Trophoblast cell (in vitro differentiated cells and primary cell): Measurements from ENCODE around the gene JMJD1C.

Experiments
- DNase-seq, 2 donors: peaks; one replicate each; pipeline ENCODE4 v3.0.0-alpha.2; 2016
- H2AFZ ChIP-seq: 2 replicates; pipeline ENCODE4 v1.6.1; 2013; ENCODE audit warnings: low read length, moderate library complexity, mild to moderate bottlenecking; ENCODE audit not compliant: insufficient read depth, poor library complexity
- H2AK5ac ChIP-seq: 2 replicates; pipeline ENCODE4 v1.6.1; 2013; ENCODE audit warnings: mild to moderate bottlenecking, low read length
- H2BK120ac ChIP-seq: 2 replicates; pipeline ENCODE4 v1.6.1; 2013; ENCODE audit warnings: low read length, mild to moderate bottlenecking, moderate library complexity; ENCODE audit not compliant: insufficient read depth, poor library complexity
- H2BK12ac ChIP-seq: 2 replicates; pipeline ENCODE4 v1.6.1; 2013; ENCODE audit warnings: mild to moderate bottlenecking, low read length, moderate library complexity
- H2BK5ac ChIP-seq: 2 replicates; pipeline ENCODE4 v1.6.1; 2013; ENCODE audit warnings: low read length, low read depth, moderate library complexity, mild to moderate bottlenecking; ENCODE audit not compliant: poor library complexity
- H3K14ac ChIP-seq: 2 replicates; pipeline ENCODE4 v1.6.1; 2013; ENCODE audit warnings: mild to moderate bottlenecking, low read length
- H3K18ac ChIP-seq: 2 replicates; pipeline ENCODE4 v1.6.1; 2013; ENCODE audit warnings: mild to moderate bottlenecking, low read length
- H3K23ac ChIP-seq: 2 replicates; pipeline ENCODE4 v1.6.1; 2013; ENCODE audit warnings: low read length
- H3K27ac ChIP-seq: 2 replicates; pipeline ENCODE4 v1.5.1; 2013; ENCODE audit warnings: low read depth, mild to moderate bottlenecking, inconsistent platforms, low read length, moderate library complexity
- H3K27me3 ChIP-seq: 2 replicates; pipeline ENCODE4 v1.6.1; 2013; ENCODE audit warnings: inconsistent platforms, mild to moderate bottlenecking, low read length, moderate library complexity; ENCODE audit not compliant: insufficient read depth
- H3K36me3 ChIP-seq, 2 experiments: 1 replicate in 1 of 2; 2 replicates in 1 of 2; pipeline ENCODE4 v1.6.1; 2013; ENCODE audit warnings: low read length in 2 of 2, mild to moderate bottlenecking in 2 of 2, moderate library complexity in 1 of 2; ENCODE audit not compliant: insufficient read depth in 2 of 2, control insufficient read depth in 1 of 2
- H3K4ac ChIP-seq: 2 replicates; pipeline ENCODE4 v1.6.1; 2013; ENCODE audit warnings: low read depth, mild to moderate bottlenecking, low read length, moderate library complexity
- H3K4me1 ChIP-seq, 2 experiments: 1 replicate in 1 of 2; 2 replicates in 1 of 2; pipeline ENCODE4 v1.6.1; 2013; ENCODE audit warnings: low read length in 2 of 2, mild to moderate bottlenecking in 2 of 2, moderate library complexity in 1 of 2; ENCODE audit not compliant: insufficient read depth in 2 of 2, control insufficient read depth in 1 of 2
- H3K4me2 ChIP-seq: 2 replicates; pipeline ENCODE4 v1.6.1; 2013; ENCODE audit warnings: inconsistent platforms, mild to moderate bottlenecking, low read length, moderate library complexity
- H3K4me3 ChIP-seq: 2 replicates; pipeline ENCODE4 v1.5.1; 2013; ENCODE audit warnings: mild to moderate bottlenecking, low read depth, low read length, inconsistent platforms
- H3K79me1 ChIP-seq: one replicate; pipeline ENCODE4 v1.6.1; 2013; ENCODE audit warnings: low read length
- H3K79me2 ChIP-seq: 2 replicates; pipeline ENCODE4 v1.6.1; 2013; ENCODE audit warnings: low read length, mild to moderate bottlenecking; ENCODE audit not compliant: control insufficient read depth, insufficient read depth, poor library complexity
- H3K9ac ChIP-seq: 2 replicates; pipeline ENCODE4 v1.6.1; 2013; ENCODE audit warnings: mild to moderate bottlenecking, low read length
- H3K9me3 ChIP-seq: 2 replicates; pipeline ENCODE4 v1.6.1; 2013; ENCODE audit warnings: low read depth, mild to moderate bottlenecking, control low read depth, inconsistent platforms, low read length; ENCODE audit not compliant: insufficient read depth
- H4K12ac ChIP-seq: 2 replicates; pipeline ENCODE4 v1.6.1; 2013; ENCODE audit warnings: low read depth, mild to moderate bottlenecking, low read length, moderate library complexity
- H4K8ac ChIP-seq: 2 replicates; pipeline ENCODE4 v1.6.1; 2013; ENCODE audit warnings: low read depth, mild to moderate bottlenecking, low read length, moderate library complexity
- H4K91ac ChIP-seq: one replicate; pipeline ENCODE4 v1.6.1; 2013; ENCODE audit warnings: low read depth, mild to moderate bottlenecking, low read length, moderate library complexity
- WGBS: extraction: QIAGEN DNeasy Blood & Tissue Kit; methylation state at CpG from one replicate; pipeline ENCODE4 v1.1.7; 2013; ENCODE audit warnings: missing lambda C conversion rate; ENCODE audit not compliant: insufficient read length, insufficient coverage; ENCODE audit errors: extremely low coverage; 5-methylcytosine and 5-hydroxymethylcytosine counted together

Gene JMJD1C

GRCh38 chr10:63229161-63229560 is 236.6 kb downstream of the JMJD1C start:
- Histone ChIP-seq H3K4me1 (no peaks in the 10 kb centered on the region), H3K4ac (no peak overlapping the region), H3K23ac (no peak overlapping the region), H2BK120ac (no peak overlapping the region), H2BK12ac (no peak overlapping the region), H3K27ac (no peak overlapping the region), H3K4me3 (no peak overlapping the region), H2BK5ac (no peak overlapping the region), H3K79me2 (no peaks in the 10 kb centered on the region), H3K14ac (no peak overlapping the region), H4K8ac (no peak overlapping the region), H3K4me2 (no peak overlapping the region), H2AFZ (no peak overlapping the region), H2AK5ac (no peak overlapping the region), H4K91ac (no peak overlapping the region), H3K36me3 (no peaks in the 10 kb centered on the region), H3K9ac (no peak overlapping the region), H3K9me3 (no peaks in the 10 kb centered on the region), H4K12ac (no peak overlapping the region), H3K79me1 (no peaks in the 10 kb centered on the region), H3K18ac (no peak overlapping the region), H3K27me3 (no peaks in the 10 kb centered on the region)
- no CpG with 5 or more reads among the region's 4 CpGs for WGBS
- no peak for DNase-seq

GRCh38 chr10:63228237-63228636 is 237.5 kb downstream of the JMJD1C start:
- Histone ChIP-seq H2BK5ac (no peak overlapping the region), H2AK5ac (no peak overlapping the region), H3K4me1 (no peaks in the 10 kb centered on the region), H3K79me2 (no peaks in the 10 kb centered on the region), H3K4me2 (no peak overlapping the region), H3K23ac (no peak overlapping the region), H3K9me3 (no peaks in the 10 kb centered on the region), H3K14ac (no peak overlapping the region), H3K4me3 (no peak overlapping the region), H3K79me1 (no peaks in the 10 kb centered on the region), H4K12ac (no peak overlapping the region), H3K4ac (no peak overlapping the region), H4K91ac (no peak overlapping the region), H2AFZ (no peak overlapping the region), H3K27ac (no peak overlapping the region), H2BK120ac (no peak overlapping the region), H3K27me3 (no peaks in the 10 kb centered on the region), H3K36me3 (no peaks in the 10 kb centered on the region), H3K18ac (no peak overlapping the region), H4K8ac (no peak overlapping the region), H2BK12ac (no peak overlapping the region), H3K9ac (no peak overlapping the region)
- DNase-seq = no peak

GRCh38 chr10:63227207-63227895 is 238.4 kb downstream of the JMJD1C start:
- no CpG with 5 or more reads among the region's 3 CpGs for WGBS

DNA sequence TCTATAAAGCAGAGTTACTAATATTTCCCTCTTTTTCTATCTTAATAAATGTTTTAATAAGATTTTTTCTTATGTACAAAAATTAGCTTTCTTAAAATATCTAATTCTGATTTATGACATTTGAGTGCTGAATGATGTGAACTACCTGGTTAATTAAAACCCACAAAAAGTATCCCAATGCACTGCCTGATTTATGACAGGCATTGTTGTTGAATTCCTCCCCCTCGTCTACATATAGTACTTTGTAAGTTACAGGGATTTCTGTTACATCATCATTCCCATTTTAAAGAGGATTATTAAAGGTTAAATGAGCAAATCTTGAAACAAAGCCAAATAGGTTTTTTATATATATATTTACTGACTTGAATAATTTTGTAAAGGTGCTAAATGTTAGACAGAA is 241.5 kb downstream of the JMJD1C start:
- no peak for DNase-seq
- H2AFZ ChIP-seq = no peak overlapping the region
- H3K79me2 ChIP-seq = no peaks in the 10 kb centered on the region
- no peak overlapping the region for H3K4ac ChIP-seq
- no peak overlapping the region for H3K9ac ChIP-seq
- no peaks in the 10 kb centered on the region for H3K4me1 ChIP-seq
- H3K79me1 ChIP-seq = no peaks in the 10 kb centered on the region
- H4K8ac ChIP-seq = no peak overlapping the region
- no peak overlapping the region for H3K14ac ChIP-seq
- no peak overlapping the region for H4K12ac ChIP-seq
- no peaks in the 10 kb centered on the region for H3K9me3 ChIP-seq
- H3K36me3 ChIP-seq = no peaks in the 10 kb centered on the region
- H3K4me3 ChIP-seq = no peak overlapping the region
- H3K18ac ChIP-seq = no peak overlapping the region
- no peak overlapping the region for H2BK12ac ChIP-seq
- H3K4me2 ChIP-seq = no peak overlapping the region
- H4K91ac ChIP-seq = no peak overlapping the region
- H2BK120ac ChIP-seq = no peak overlapping the region
- no peak overlapping the region for H3K27ac ChIP-seq
- H2BK5ac ChIP-seq = no peak overlapping the region
- no CpG with 5 or more reads among the region's 1 CpG for WGBS
- H3K27me3 ChIP-seq = no peaks in the 10 kb centered on the region
- H3K23ac ChIP-seq = no peak overlapping the region
- H2AK5ac ChIP-seq = no peak overlapping the region

More at GRCh38 chr10:63227207-63227895, 238.4 kb downstream of the JMJD1C start:
- Histone ChIP-seq H3K27me3 (no peaks in the 10 kb centered on the region), H4K91ac (no peak overlapping the region), H2BK5ac (no peak overlapping the region), H4K8ac (no peak overlapping the region), H3K9me3 (no peaks in the 10 kb centered on the region), H3K18ac (no peak overlapping the region), H3K79me2 (no peaks in the 10 kb centered on the region), H2BK12ac (no peak overlapping the region), H3K4me3 (no peak overlapping the region), H3K14ac (no peak overlapping the region), H3K27ac (no peak overlapping the region), H3K9ac (no peak overlapping the region), H3K4ac (no peak overlapping the region), H4K12ac (no peak overlapping the region), H2BK120ac (no peak overlapping the region), H3K4me1 (no peaks in the 10 kb centered on the region), H2AFZ (no peak overlapping the region), H2AK5ac (no peak overlapping the region), H3K4me2 (no peak overlapping the region), H3K23ac (no peak overlapping the region), H3K79me1 (no peaks in the 10 kb centered on the region), H3K36me3 (no peaks in the 10 kb centered on the region)
- no peak for DNase-seq
